Measurements from ENCODE around the gene GJD3. TPM values are rescaled to one million over a fixed set of nuclear protein-coding genes. Genes with fewer than 3 reads are reported as not detected.

Gene GJD3
- total and polyA plus RNA-seq, 2 of the 4 experiments (the other 2 are of a cell fraction) = 0.10 TPM; not detected in 1

- Histone ChIP-seq H3K27ac (ENCODE audit: insufficient read depth, low read length) (no peak overlapping the region), H3K18ac (ENCODE audit: low read depth, low read length) (no peak overlapping the region), H3K79me1 (ENCODE audit: low read depth in 1 of 2, low read length in 2 of 2) (peaks cover 33 to 37% of the 10 kb centered on the region in 2 experiments), H3K36me3 (ENCODE audit: control insufficient read depth, insufficient read depth, low read length) (peaks cover 4% of the 10 kb centered on the region; the same call in 1 of the 2 replicates), H4K20me1 (ENCODE audit: insufficient read depth, low read length) (no peaks in the 10 kb centered on the region), H2AK5ac (ENCODE audit: low read depth, low read length) (no peak overlapping the region), H3K4me3 (ENCODE audit: insufficient read depth, low read depth, low read length) (no peak overlapping the region), H3K27me3 (ENCODE audit: control insufficient read depth, insufficient read depth, low read length) (no peaks in the 10 kb centered on the region), H3K9ac (ENCODE audit: low read depth, low read length) (no peak overlapping the region), H2AFZ (replicated peaks; ENCODE audit: low read length, poor library complexity) (no peak overlapping the region), H2BK20ac (ENCODE audit: low read depth, low read length) (no peak overlapping the region), H2BK5ac (ENCODE audit: low read depth, low read length, poor library complexity, severe bottlenecking) (no peak overlapping the region), H4K91ac (ENCODE audit: insufficient read depth, low read depth, low read length) (no peak overlapping the region), H3K4me2 (ENCODE audit: low read depth, low read length) (no peak overlapping the region), H2AK9ac (replicated peaks; ENCODE audit: low read depth, low read length, poor library complexity) (no peak overlapping the region), H3K4me1 (ENCODE audit: control insufficient read depth, insufficient read depth, low read length) (no peaks in the 10 kb centered on the region), H3K4ac (ENCODE audit: low read depth, low read length) (no peak overlapping the region), H3K9me1 (ENCODE audit: insufficient read depth, low read length) (no peaks in the 10 kb centered on the region), H2BK15ac (ENCODE audit: low read depth, low read length) (no peak overlapping the region), H3K14ac (replicated peaks; ENCODE audit: low read depth, low read length) (no peak overlapping the region), H4K8ac (ENCODE audit: low read depth in 2 of 2, low read length in 2 of 2) (no peak overlapping the region), H3K9me3 (ENCODE audit: control insufficient read depth, insufficient read depth, low read length) (no peaks in the 10 kb centered on the region), H2BK120ac (ENCODE audit: low read depth, low read length) (no peak overlapping the region), H3K23ac (ENCODE audit: low read depth, low read length) (no peak overlapping the region), H4K5ac (ENCODE audit: low read depth, low read length) (no peak overlapping the region), H3K56ac (ENCODE audit: extremely low read depth, insufficient read depth, low read length) (no peak overlapping the region)
- dilution Hi-C loops (cut with HindIII; ENCODE audit: low sequenced_read_pairs, unreplicated experiment) (no loop called here), intact Hi-C loops (cut with micrococcal nuclease) (no loop called here), in situ Hi-C loops (cut with MboI; ENCODE audit: low sequenced_read_pairs) (no loop called here)
- DNase-seq (no peak), ATAC-seq (ENCODE audit: low read depth) (no peak)
- TF ChIP-seq MAFK (IDR thresholded peaks at IDR 0.05; ENCODE audit: low read depth, low read length) (no peak), SMC3 (IDR thresholded peaks at IDR 0.05; ENCODE audit: low read depth, low read length) (no peak), MAZ (IDR thresholded peaks at IDR 0.05; ENCODE audit: borderline replicate concordance, low read depth, low read length) (no peak)
- CTCF ChIA-PET = no interaction called here
- POLR2A ChIA-PET (ENCODE audit: unreplicated experiment) = no interaction called here
- BruUV-seq (replicated peaks) = no TSS peak
Observed at GRCh38 chr17:40412880-40413279, 48.3 kb upstream of the GJD3 start.
